Left forelimb (tissue), 1 donor: ENCODE measurements around the gene GTF2H4.
"Not testable (repeated sequence)": the region's sequence is repeated elsewhere in the genome, so short reads cannot be mapped to it uniquely, and the experiment has no call there.

Experiments
- DNase-seq: peaks from one replicate; pipeline ENCODE4 v3.0.0-alpha.2; 2018; ENCODE audit warnings: low spot score

The GTF2H4 gene

DNA sequence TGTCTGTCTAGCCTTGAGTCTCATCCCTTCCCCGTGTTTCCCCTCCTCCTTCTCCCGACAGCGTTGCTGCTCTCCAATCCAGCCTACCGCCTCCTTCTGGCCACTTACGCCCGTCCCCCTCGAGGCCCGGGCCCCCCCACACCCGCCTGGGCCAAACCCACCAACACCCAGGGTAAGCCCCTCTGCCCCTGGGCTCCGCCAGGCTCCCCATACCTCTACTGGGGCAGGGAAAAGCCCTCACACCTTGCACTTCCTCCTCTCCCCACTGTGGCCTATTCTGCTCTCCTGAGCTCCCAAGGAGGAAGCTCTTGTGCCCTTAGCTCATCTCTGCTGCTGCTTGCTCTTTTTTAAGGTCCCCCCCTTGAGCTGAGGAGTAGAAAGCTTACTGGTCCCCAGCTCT lies 12.7 kb upstream of the GTF2H4 start:
- no peak for DNase-seq

DNA sequence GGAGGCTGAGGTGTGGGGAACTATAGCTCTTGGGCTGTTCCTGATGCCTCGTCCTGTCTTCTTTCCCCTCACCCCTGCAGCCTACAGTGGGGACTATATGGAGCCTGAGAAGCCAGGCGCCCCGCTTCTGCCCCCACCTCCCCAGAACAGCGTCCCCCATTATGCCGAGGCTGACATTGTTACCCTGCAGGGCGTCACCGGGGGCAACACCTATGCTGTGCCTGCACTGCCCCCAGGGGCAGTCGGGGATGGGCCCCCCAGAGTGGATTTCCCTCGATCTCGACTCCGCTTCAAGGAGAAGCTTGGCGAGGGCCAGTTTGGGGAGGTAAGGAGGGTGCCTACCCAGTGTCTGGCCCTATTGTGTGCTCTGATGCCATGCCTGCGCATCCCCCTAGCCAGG lies 11.5 kb upstream of the GTF2H4 start:
- no peak for DNase-seq

DNA sequence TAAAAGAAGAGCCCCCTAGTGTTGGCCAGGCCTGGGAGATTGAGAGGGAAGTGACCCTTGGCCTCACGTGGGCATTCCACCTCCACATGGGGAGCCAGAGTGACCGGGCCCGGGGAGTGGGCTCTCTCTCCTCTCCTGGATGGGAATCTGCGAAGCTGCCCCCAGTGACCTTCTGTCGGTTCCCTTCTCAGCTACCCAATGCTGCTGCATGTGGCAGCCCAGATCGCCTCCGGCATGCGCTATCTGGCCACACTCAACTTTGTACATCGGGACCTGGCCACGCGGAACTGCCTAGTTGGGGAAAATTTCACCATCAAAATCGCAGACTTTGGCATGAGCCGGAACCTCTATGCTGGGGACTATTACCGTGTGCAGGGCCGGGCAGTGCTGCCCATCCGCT lies 10.1 kb upstream of the GTF2H4 start:
- no peak for DNase-seq

DNA sequence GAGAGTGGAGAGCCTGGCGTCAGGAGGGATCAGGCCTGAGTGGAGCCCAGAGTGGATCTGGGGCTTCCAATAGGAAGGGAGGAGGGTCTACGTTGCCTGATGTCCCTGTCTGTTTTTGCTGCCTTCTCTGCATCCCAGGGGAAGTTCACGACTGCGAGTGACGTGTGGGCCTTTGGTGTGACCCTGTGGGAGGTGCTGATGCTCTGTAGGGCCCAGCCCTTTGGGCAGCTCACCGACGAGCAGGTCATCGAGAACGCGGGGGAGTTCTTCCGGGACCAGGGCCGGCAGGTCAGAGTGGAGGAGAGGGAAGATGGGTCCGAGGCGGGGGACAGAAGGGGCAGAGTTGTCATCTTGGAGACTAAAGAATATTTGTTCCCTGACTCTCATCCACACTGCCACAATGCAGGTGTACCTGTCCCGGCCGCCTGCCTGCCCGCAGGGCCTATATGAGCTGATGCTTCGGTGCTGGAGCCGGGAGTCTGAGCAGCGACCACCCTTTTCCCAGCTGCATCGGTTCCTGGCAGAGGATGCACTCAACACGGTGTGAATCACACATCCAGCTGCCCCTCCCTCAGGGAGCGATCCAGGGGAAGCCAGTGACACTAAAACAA lies 9.2 kb upstream of the GTF2H4 start:
- DNase-seq = no peak

DNA sequence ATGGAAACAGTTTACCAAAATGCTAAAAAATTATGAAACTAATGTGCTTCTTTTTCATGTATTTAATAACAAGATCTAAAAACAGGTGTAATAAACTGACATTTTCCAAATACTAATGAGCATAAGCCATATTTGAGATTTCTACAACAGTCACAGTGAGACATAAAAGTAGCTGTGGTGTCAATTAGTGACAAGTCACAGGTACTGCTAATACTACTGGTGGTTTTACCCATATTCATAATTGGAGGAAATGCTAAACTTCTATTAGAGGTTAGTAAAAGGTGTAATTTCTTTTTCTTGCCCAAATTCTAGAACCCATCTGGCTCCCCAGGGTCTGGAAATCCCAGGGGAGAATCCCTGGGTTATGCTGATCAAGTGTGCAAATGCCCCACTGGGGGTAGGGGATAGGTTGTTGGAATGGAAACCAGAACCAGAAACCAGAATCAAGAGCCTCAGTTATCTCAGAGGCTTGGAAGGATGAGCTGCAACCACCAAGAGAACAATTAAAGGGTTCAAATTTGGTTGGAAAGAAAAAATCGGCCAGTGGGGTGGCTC lies 7.1 kb upstream of the GTF2H4 start:
- no peak for DNase-seq

DNA sequence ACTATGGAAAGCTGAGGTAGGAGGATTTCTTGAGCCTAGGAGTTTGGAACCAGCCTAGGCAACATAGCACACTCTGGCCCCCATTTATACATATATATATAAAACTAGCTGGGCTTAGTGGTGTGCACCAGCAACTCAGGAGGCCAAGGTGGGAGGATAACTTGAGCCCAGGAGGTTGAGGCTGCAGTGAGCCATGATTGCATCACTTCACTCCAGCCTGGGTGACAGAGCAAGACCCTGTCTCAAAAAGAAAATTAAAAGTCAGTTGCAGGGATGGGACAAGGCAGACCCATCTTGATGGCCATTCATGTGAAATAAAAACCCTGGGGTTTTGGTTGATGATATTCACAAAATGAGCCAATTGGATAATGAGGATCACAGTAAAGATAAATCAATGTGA lies 6.6 kb upstream of the GTF2H4 start:
- no peak for DNase-seq

DNA sequence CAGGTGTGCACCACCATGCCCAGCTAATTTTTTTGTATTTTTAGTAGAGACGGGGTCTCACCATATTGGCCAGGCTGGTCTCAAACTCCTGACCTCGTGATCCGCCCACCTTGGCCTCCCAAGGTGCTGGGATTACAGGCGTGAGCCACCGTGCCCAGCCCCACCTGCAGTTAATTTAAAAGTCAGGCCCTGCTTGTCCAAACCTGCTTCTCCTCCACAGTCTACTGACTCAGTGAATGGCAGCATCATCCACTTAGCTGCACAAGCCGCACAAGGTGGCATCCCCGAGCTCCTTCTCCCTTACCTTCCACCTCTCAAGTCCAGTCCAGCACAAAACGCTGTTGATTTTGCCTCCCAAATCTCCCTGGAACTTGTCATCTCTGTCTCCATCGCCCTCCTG lies 5.8 kb upstream of the GTF2H4 start:
- DNase-seq = not testable (repeated sequence)

DNA sequence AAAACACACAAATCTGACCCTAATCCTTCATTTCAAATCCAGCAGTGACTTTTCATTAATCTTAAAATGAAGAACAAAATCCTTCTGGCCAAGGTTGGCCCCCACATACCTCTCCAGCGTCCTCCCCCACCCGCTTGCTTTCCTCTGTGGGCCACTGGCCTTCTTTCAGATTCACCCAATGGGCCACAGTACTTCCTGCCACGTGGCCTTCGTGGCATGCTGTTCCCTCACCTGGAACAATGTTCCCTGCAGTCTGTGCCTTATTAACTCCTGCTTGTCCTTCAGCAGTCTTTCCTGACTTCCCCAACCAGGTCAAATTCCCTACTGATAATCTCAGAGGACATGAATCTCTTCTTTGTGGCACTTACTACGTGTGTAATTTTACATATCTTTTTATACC lies 5.3 kb upstream of the GTF2H4 start:
- DNase-seq = no peak

DNA sequence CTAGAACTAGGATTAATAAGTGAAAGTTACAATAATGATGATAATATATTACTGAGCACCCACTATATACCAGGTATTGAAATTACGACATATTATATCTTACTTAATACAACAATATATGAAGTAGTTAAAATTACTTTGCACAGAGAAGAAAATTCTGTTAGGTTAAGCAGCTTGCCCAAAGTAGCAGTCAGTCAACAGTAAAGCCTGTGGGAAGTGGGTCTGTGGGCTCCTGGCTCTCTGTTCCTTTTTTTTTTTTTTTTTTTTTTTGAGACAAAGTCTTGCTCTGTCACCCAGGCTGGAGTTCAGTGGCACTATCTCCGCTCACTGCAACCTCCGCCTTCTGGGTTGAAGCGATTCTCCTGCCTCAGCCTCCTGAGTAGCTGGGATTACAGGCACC lies 4.8 kb upstream of the GTF2H4 start:
- no peak for DNase-seq

DNA sequence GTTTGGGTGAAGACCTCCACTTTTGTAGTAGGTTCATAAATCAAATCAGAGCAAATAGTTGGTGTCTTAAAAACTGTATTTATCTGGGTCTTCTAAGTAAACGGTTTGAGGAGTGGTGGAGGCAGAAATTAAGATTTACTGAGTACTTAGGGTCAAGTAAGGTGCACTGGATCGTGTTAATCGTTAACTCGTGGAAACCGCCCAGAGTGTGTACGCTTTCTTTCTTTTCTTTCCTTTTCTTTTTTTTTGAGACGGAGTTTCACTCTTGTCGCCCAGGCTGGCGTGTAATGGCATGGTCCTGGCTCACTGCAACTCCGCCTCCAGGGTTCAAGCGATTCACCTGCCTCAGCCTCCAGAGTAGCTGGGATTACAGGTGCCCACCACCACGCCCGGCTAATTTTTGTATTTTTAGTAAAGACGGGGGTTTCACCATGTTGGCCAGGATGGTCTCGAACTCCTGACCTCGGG lies 683 bp upstream of the GTF2H4 start:
- not testable (repeated sequence) for DNase-seq

DNA sequence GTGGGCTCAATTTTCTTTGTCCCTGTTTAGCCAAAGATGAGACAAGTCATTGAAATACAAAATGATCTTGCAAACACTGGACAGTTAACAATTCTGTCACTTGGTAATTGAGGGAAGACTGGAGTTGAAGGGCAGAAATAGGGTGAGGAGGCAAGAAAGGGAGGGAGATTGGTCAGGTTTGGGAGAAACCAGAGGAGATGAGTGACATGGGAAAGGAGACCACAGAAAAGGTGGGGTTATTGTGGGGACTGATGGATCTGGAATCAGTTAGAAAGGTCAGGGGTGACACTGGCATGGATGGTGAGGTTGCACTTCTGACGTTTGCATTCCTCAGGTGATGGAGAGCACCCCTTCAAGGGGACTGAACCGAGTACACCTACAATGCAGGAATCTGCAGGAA lies 693 bp downstream of the GTF2H4 start:
- no peak for DNase-seq

DNA sequence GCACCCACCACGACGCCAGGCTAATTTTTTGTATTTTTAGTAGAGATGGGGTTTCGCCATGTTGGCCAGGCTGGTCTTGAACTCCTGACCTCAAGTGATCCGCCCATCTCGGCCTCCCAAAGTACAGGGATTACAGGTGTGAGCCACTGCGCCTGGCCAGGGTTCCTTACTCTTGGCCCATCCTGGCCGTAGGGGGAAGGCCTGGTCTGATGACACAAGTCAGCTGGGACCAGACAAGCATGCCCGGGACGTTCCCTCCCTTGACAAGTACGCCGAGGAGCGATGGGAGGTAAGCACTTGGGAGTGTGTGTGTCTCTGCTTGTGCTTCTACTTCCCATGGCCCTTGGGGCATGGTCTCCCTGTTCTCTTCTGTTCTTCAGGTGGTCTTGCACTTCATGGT lies 2.5 kb downstream of the GTF2H4 start:
- not testable (repeated sequence) for DNase-seq

DNA sequence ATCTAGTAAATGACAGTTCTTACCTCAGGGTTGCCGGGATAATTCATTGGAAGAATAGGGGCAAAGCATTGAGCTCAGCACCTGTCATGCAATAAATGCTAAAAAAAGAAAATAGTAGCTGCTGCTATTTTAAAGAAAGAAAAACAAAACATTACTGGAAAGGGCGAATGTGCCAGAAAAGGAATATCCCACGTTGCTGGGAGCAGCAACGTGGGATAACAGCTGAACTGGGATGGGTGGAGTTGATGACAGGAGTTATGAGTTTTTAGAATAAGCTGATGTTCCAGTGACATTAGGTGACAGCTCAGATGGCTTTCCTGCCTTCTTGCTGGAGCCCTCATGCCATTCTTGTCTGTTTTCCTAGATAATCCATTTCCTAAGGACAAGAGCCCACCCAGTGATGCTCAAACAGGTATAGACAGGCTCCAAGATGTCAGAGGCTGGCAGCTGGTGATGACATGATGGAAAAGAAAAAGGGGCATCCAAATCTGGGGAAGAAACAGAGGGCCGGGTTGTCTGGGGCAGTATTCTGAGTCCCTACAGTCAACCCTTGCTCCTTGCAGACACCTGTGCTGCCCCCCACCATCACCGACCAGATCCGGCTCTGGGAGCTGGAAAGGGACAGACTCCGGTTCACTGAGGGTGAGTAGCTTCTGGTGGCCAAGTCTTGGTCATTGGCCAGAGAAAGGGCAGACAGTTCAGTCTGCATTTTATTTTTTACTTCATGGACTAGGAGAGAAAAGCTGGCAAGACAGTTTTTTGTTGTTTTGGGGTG lies 4.9 kb downstream of the GTF2H4 start:
- DNase-seq = no peak

DNA sequence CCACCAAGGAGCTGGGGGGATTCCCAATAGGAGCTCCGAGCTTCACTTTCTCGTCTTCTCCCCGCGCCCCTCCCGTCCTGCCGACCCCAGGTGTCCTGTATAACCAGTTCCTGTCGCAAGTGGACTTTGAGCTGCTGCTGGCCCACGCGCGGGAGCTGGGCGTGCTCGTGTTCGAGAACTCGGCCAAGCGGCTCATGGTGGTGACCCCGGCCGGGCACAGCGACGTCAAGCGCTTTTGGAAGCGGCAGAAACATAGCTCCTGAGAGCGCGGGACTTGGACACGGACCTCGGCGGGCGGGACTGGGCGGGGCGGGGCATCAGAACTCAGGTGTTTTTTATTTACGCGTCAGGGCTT lies 5.7 kb downstream of the GTF2H4 start:
- DNase-seq = no peak

DNA sequence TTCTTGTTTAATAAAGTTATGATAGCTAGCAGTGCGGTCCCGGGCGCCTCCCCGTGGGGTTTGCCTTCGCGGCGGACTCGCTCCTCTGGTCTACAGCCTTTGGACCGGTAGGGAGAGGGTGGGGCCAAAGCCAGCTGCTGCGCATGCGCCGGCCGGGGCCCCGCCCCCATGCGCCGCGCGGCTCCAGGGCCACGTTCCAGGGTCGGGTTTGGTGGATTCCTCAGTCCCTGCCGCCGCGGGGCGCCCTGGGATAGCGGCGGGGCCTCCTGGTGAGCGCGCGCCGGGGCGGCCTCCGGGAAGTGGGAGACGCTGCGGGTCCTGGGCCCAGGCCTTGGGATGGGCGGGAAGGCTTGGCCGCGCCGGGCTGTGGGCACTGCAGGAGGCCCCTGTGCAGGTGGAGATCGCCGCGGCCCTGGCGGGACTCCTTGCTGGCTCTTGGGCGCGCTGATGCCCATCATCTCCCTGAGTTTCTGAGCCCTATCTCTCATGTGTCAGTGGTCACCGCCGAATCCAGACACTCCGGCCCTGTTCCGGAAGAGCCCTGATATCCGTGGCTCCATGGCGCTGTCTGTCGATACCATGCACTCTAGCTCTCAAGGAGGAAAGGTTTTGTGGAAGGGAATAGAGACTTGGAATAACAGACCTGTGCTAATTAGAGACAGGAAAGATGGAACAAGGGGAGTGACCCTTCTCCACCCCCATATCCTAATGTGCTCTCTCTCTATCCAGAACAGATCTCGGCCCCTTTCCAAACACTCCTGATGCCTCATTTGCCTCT lies 6.3 kb downstream of the GTF2H4 start, which contains the start of gene VARS2:
TSS of gene VARS2 (plus strand) at position 163 of the 778 bp plus-strand sequence. CDS start at position 762, 599 bp downstream.
- peak; percentile 97 for DNase-seq

DNA sequence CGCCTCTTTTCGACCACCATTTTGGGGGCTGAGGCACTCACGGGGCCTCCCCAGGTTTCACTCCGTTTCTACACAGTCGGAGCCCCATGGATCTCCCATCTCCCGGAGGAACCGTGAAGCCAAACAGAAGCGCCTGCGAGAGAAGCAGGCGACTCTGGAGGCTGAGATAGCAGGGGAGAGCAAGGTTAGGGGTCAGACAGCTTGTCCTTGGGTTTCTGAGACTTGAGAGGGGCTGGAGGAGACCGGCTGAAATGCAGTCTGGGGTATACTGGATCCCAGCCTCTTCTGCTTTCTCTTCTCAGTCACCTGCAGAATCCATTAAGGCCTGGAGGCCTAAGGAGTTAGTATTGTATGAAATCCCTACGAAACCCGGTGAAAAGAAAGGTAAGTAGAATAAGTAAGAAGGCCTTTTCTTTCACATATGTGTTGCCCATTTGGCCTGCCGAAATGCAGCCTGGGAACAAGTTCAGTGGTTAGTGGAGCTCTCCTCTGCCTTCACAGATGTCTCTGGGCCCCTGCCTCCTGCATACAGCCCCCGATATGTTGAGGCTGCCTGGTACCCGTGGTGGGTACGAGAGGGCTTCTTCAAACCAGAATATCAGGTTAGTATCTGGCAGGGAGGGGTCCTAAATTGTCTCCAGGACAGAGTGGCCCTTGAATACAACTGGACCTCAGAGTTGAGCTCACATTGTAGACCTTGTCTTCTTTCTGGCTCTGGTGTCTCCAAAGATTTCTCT lies 7.0 kb downstream of the GTF2H4 start:
- no peak for DNase-seq

DNA sequence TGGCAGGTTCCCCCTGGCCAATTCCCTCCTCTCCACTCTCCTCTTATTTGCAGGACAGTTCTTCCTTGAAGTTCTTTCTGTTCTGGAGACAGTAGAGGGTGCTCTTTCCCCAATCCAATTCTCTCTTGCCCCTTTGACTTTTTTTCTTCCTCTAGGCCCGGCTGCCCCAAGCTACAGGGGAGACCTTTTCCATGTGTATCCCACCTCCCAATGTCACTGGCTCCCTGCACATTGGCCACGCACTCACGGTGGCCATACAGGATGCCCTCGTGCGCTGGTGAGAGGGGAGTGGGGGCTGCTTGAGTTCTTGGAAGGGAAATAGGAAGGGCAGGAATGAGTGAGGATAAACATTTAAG lies 7.6 kb downstream of the GTF2H4 start:
- DNase-seq = no peak

DNA sequence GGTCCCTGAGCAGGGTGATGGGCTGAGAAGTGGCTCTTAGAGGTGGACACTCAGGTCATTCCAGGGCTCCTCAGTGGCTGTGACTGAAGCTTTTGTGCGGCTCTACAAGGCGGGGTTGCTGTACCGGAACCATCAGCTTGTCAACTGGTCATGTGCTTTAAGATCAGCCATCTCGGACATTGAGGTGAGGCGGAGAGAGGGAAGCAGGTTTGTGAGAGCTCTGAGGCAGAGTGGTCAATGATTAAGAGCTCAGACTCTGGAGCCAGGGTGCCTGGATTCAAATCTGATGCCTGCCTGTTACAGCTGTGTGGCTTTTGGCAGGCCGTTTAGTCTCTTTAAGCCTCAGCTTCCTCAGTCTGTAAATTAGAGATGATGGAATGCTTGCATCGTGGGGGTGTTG lies 9.0 kb downstream of the GTF2H4 start:
- no peak for DNase-seq

DNA sequence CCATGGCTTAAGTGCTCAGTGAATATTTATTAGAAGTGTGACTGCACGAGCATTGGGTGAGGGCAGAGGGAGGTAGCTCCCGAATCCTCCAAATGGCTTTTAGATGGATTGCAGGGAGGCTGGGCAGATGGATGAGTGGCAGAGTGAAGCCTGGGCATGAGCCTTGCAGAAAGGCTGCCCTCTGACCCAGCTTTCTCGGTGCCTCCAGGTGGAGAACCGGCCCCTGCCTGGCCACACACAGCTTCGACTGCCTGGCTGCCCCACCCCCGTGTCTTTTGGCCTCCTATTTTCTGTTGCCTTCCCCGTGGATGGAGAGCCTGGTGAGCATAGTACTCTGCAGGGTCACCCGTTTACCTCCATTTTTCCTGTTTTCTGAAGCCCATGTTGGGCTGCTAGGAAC lies 9.5 kb downstream of the GTF2H4 start:
- no peak for DNase-seq

DNA sequence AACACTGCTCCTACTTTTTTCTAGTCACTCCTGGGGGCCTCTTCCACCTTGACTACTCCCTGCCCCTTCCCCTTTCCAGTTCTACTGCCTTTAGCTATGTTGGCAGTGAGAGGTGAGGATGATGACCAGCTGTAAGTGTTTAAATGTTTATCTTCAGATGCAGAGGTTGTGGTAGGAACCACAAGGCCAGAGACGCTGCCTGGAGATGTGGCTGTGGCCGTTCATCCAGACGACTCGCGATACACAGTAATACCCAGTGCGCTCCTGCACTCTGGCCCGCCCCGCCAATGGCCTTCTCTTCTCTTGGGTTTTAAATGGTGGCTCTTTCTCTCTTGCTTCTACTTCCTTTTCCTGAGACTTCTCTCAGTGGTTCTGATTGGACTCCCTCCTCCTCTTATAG lies 10.7 kb downstream of the GTF2H4 start:
- DNase-seq = no peak

DNA sequence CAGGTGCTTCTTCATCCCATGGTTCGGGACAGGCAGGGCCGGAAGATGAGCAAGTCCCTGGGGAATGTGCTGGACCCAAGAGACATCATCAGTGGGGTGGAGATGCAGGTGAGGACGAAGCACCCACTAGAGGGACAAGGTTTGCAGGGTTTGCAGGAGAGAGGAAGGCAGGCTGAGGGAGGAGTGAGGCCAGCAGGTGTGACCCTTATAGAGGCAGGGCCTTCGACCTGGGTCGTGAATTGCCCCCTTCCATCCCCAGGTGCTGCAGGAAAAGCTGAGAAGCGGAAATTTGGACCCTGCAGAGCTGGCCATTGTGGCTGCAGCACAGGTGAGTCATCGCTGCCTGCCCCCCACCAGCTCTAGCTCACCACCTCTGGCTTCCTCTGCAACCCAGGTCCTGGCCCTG lies 14.4 kb downstream of the GTF2H4 start:
- no peak for DNase-seq

DNA sequence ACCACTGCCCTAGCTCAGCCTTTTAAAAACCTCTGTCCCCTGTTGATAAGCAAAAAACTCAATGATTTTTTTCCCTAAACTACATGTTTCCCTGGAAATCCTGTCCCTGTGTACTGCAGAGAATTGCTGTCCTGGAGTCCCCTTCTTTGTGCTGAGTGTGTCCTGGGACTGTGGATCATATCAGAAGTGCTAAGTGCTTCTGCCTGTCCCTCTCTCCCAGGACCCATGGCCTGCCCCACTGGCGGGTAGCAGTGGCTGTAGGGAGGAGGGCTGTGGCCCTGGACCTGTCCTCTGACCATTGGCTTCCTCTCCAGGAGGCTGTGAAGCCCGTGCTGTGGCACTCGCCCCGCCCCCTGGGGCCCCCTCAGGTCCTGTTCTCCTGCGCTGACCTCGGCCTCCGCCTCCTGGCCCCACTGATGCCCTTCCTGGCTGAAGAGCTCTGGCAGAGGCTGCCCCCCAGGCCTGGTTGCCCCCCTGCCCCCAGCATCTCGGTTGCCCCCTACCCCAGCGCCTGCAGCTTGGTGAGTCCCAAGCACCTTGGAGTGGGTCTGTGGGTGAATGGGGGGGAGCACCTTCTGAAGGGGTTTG lies 16.1 kb downstream of the GTF2H4 start:
- not testable (repeated sequence) for DNase-seq
